ENCODE measurements around the gene MSGN1.

- TF ChIP-seq POLR2A (IDR thresholded peaks at IDR 0.05) = no peak
- no peak for TF ChIP-seq CTCF (IDR thresholded peaks at IDR 0.05)
Observed at GRCh38 chr2:17772532-17772931, 43.7 kb upstream of the MSGN1 start.

All from testis (tissue), 2 donors.